Panc1 (cell line): Measurements from ENCODE around the gene DEPP1. TPM values are rescaled to one million over a fixed set of nuclear protein-coding genes. Genes with fewer than 3 reads are reported as not detected.

Experiments
- ATAC-seq: fragments of 200-7000 bp; cut with Tn5 transposase; 2 replicates; pipeline ENCODE4 v1.9.1; 2020; ENCODE audit warnings: mild to moderate bottlenecking, moderate library complexity
- BruUV-seq: library from RNA; stranded (reverse); fragments of 400-500 nt; replicated peaks from 2 replicates; lab custom pipeline; 2021; lab: Mats Ljungman, UMichigan
- CTCF ChIA-PET: fragments of 300-600 bp; sonication (Branson Sonifier 250); formaldehyde crosslinking; loops from one replicate; lab custom pipeline; 2022; ENCODE audit warnings: antibody characterized with exemption; lab: Charles Lee
- POLR2A ChIA-PET: fragments of 300-600 bp; sonication (Branson Sonifier 250); formaldehyde crosslinking; loops from one replicate; lab custom pipeline; 2022; ENCODE audit warnings: antibody characterized with exemption; lab: Charles Lee
- DNase-seq: peaks from one replicate; pipeline ENCODE4 v3.0.0-alpha.2; 2010; ENCODE audit warnings: low read depth, low spot score
- H3K27ac ChIP-seq: 2 replicates; pipeline ENCODE4 v1.5.1; 2011; ENCODE audit warnings: mild to moderate bottlenecking, low read length, inconsistent platforms
- H3K27me3 ChIP-seq: fragments of 200-500 bp; sonication (Bioruptor generic); 2 replicates; pipeline ENCODE4 v1.6.0; 2014; ENCODE audit warnings: low read length, inconsistent platforms; ENCODE audit not compliant: control insufficient read depth, insufficient read depth
- H3K36me3 ChIP-seq: fragments of 200-500 bp; sonication (Bioruptor generic); 2 replicates; pipeline ENCODE4 v1.5.1; 2014; ENCODE audit warnings: inconsistent platforms, mild to moderate bottlenecking, low read length, moderate library complexity; ENCODE audit not compliant: control insufficient read depth, insufficient read depth
- H3K4me1 ChIP-seq: 2 replicates; pipeline ENCODE4 v1.5.1; 2011; ENCODE audit warnings: inconsistent platforms, mild to moderate bottlenecking, low read length, moderate library complexity; ENCODE audit not compliant: control insufficient read depth, insufficient read depth
- H3K4me3 ChIP-seq, 2 experiments: 2 replicates each; pipeline ENCODE4 v1.5.1; 2011 to 2012; ENCODE audit warnings: low read depth in 2 of 2, low read length in 2 of 2, mild to moderate bottlenecking in 2 of 2, inconsistent platforms in 1 of 2, moderate library complexity in 1 of 2
- H3K9me3 ChIP-seq: fragments of 200-500 bp; sonication (Bioruptor generic); 2 replicates; pipeline ENCODE4 v1.5.1; 2014; ENCODE audit warnings: low read depth, mild to moderate bottlenecking, inconsistent platforms, low read length, moderate library complexity; ENCODE audit not compliant: control insufficient read depth, insufficient read depth
- CTCF ChIP-seq: fragments of 450-650 bp; IDR thresholded peaks from 2 replicates; pipeline ENCODE4 v1.5.1; 2017; ENCODE audit warnings: mild to moderate bottlenecking
- POLR2AphosphoS5 ChIP-seq: IDR thresholded peaks from 2 replicates; pipeline ENCODE4 v1.6.1; 2012; ENCODE audit warnings: mild to moderate bottlenecking, low read depth, low read length, moderate library complexity
- REST ChIP-seq, 2 experiments: IDR thresholded peaks; 2 replicates each; pipeline ENCODE4 v1.6.1; 2011 to 2012; ENCODE audit warnings: low read depth in 2 of 2, control low read depth in 1 of 2, low read length in 1 of 2, mild to moderate bottlenecking in 1 of 2, moderate library complexity in 1 of 2; ENCODE audit not compliant: insufficient read depth in 1 of 2
- SIN3A ChIP-seq: IDR thresholded peaks from 2 replicates; pipeline ENCODE4 v1.6.1; 2012; ENCODE audit warnings: low read depth, mild to moderate bottlenecking, low read length, moderate library complexity, borderline replicate concordance; ENCODE audit not compliant: insufficient read depth
- TCF7L2 ChIP-seq: IDR thresholded peaks from 2 replicates; pipeline ENCODE4 v1.6.1; 2011; ENCODE audit warnings: mild to moderate bottlenecking, low read depth, low read length, inconsistent platforms
- in situ Hi-C: cut with HindIII; loops from 2 replicates; pipeline ENCODE4 v1.10.0; 2016; ENCODE audit warnings: low sequenced_read_pairs, low pct_unique_long_range_greater_than_20kb
- intact Hi-C: fragments of 100-400 bp; cut with micrococcal nuclease; formaldehyde crosslinking; loops from one replicate; pipeline ENCODE4 v1.10.0; 2022; ENCODE audit not compliant: unreplicated experiment
- total RNA-seq: library from RNA; stranded (reverse); gene quantifications from one replicate; pipeline ENCODE4 v1.2.1, GENCODE V29; 2021; ENCODE audit not compliant: unreplicated experiment

DEPP1 gene
- total RNA-seq, 1 experiment from 2014 or later: 16.6 TPM

DNA sequence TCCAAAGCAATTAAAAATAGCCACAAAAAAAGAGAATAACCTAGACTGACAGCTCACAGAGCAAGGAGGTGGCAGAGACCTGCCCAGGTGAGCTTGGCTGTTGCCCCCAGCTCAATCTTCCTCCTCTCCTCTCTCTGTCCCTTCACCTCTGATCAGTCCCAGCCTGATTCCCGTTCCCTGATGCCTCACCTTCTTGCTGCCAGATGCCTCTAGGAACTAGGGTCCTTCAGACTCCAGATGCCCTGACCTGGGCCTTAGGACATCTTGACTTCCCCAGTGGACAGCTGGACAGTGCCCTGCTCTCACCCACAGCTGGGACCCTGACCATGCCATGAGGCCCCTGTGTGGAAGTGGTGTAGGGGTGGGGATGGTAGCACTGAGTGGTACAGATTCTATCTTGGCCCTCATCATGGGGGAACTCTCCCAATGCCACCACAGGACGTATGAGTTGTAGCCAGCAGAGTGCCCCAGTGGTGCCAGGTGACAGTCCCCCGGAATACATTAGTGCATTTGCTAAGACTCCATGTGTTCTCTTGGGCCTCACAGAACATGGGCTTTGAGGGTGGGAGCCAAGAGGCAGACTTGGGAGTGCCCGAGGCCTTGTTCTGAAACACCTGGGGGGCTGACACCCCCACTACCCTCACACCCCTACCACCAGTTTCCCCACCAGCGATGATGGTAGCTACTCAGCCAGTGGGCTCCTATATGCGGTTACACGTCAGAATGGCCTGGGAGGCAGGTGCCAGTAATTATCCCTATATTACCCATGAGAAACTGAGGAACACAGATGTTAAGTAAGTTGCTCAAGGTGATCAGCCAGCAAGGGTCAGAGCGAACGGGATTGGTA, 2.0 kb downstream of the DEPP1 start:
- peak overlapping the region; percentile 76 for H3K27ac ChIP-seq
- CTCF ChIA-PET: interaction anchor here (1.5 to 2.3 kb wide), 2 partner anchors 14 to 43 kb away, joined by 6 to 17 read pairs; no protein-coding TSS in a partner anchor
- in situ Hi-C loops: no loop called here
- H3K4me1 ChIP-seq: peaks cover 74% of the 10 kb centered on the region
- DNase-seq (no peak), ATAC-seq (no peak)
- peak overlapping the region in 1 of 2 experiments; percentile 83; a peak in 2 of 4 replicates for H3K4me3 ChIP-seq
- intact Hi-C loops: no loop called here
- H3K36me3 ChIP-seq: no peaks in the 10 kb centered on the region
- no peaks in the 10 kb centered on the region for H3K9me3 ChIP-seq
- no TSS peak for BruUV-seq
- no peaks in the 10 kb centered on the region for H3K27me3 ChIP-seq
- TF ChIP-seq REST (IDR thresholded peaks at IDR 0.05; ENCODE audit: insufficient read depth in 1 of 2, low read depth in 2 of 2, low read length in 1 of 2) (no peak), POLR2AphosphoS5 (no peak), CTCF (no peak), TCF7L2 (no peak), SIN3A (no peak)
- POLR2A ChIA-PET: no interaction called here

- CTCF ChIA-PET: interaction anchor here (0.7 to 2.3 kb wide), 3 partner anchors 13 to 44 kb away, joined by 4 to 17 read pairs (median 6); no protein-coding TSS in a partner anchor
- BruUV-seq: no TSS peak
- in situ Hi-C loops: no loop called here
- Histone ChIP-seq H3K27me3 (no peaks in the 10 kb centered on the region), H3K27ac (peak overlapping the region; percentile 76), H3K4me1 (peaks cover 65% of the 10 kb centered on the region), H3K9me3 (no peaks in the 10 kb centered on the region), H3K4me3 (peak overlapping the region in 1 of 2 experiments; percentile 83; a peak in 2 of 4 replicates), H3K36me3 (no peaks in the 10 kb centered on the region)
- no peak for DNase-seq
- TF ChIP-seq CTCF (no peak), REST (IDR thresholded peaks at IDR 0.05; ENCODE audit: insufficient read depth in 1 of 2, low read depth in 2 of 2, low read length in 1 of 2) (no peak), POLR2AphosphoS5 (peak; percentile 73)
- intact Hi-C loops: loop anchor here (2.0 kb wide), 1 partner anchor 43 kb away; no protein-coding TSS in a partner anchor
- ATAC-seq: peak; percentile 44
- POLR2A ChIA-PET: interaction anchor here (0.6 to 0.7 kb wide), 3 partner anchors 10 to 588 kb away, joined by 3 to 11 read pairs (median 4); no protein-coding TSS in a partner anchor
Measured at GRCh38 chr10:44975431-44976331, 2.9 kb downstream of the DEPP1 start.
